Putamen (tissue), 1 donor: Measurements from ENCODE around the gene CACNG3.
"Not testable (repeated sequence)": the region's sequence is repeated elsewhere in the genome, so short reads cannot be mapped to it uniquely, and the experiment has no call there.

ENCODE experiments used
- DNase-seq: peaks from one replicate; pipeline ENCODE4 v3.0.0-alpha.2; 2016; ENCODE audit warnings: low spot score

Gene CACNG3

DNA sequence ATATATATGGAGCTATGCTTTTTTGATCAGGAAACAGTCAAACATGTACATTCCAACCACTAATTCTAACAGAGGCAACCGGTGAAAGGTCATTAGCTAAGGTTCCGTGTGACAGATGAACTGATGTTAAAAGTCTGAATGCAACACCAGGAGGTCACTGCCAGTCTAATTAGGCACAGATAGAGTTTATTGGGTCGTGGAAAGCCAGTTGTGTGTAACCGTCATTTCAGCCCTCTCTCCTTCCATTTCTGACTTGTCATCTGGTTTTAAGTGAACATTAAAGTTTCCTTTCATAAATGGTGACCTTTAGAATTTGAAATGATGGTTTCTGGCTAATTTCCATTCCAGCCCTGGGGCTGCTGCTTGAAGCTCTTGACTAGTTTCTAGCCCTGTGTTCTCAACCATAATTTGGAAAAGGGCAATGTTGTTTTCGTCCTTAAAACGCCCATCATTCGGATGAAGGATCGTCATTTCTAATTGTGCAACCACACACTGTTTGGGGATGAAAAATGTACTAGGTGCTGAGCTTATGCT lies 23.9 kb downstream of the CACNG3 start:
- DNase-seq = no peak

DNA sequence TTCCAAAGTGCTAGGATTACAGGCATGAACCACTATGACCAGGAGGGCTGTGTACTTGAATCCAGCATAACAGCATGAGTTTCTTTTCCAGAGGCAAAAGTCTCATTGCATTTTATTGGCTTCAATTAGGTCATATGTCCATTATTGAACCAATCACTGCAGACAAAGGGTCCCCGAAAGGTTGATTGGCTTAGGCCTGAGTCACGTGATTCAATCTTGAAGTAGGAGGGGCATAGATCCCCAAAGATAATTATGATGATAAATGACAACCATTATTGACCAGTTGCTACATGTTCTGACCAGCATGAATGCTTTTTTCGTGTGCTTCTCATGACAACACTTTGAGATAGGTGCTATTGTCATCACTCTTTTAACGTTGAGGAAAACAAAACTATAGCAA lies 25.3 kb downstream of the CACNG3 start:
- no peak for DNase-seq

DNA sequence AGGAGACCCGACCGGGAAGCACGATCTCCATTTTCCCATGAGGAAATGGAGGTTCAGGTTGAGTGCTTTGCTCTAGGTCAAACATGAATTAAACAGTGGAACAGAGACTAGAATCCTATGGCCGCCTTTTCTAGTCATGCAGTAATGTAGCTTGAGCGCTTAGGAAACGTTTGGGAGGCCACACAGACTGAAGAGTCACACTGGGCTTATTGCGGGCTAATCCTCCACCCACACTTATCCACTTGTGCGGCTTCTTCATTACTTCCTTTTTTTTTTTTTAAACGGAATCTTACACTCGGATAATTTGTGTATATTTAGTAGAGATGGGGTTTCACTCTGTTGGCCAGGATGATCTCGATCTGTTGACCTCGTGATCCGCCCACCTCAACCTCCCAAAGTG lies 26.0 kb downstream of the CACNG3 start:
- no peak for DNase-seq

DNA sequence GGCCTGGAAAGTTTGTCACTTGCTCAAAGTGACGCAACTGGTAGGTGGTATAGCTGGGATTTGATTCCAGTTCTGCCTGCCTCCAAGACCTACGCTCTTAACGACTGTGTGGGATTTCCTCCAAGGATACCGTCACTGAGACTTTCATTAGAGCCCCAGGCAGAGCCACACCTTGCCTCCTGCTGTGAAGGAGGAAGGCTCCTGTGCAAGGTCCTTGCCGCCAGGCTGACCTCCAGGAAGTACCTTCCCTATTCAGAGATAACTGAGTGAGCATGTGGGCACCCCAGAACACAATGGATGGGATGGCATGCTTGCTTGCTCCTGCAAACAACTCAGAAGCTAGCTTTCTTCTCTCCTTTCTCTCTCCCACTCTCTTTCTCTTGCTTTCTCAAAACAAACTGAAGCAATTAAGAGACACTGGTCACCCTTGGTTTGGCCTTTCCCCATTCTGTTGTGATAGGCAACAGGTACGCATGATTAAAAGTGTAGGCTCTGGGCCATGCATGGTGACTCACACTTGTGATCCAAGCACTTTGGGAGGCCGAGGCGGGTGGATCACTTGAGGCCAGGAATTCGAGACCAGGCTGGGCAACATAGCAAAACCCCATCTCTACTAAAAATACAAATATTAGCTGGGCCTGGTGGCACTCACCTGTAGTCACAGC lies 30.7 kb downstream of the CACNG3 start:
- no peak for DNase-seq

DNA sequence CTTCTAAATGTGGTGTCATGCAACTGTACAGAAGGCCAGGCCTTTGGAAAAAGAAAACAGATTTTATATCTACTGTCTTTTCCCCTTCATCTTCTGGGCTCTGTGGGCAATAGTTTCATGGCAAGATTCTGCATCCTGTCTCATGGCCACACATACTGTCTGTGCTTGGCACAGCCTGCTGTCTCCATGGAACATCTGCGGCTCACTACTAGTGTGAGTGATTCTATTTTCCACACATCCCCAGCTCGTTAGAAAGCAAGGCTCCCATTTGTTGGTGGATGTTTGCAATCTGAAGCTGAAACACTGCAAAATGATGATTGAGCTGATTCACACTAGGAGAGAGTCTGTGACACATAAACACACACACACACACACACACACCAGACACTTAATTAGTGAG lies 32.4 kb downstream of the CACNG3 start:
- DNase-seq = no peak

DNA sequence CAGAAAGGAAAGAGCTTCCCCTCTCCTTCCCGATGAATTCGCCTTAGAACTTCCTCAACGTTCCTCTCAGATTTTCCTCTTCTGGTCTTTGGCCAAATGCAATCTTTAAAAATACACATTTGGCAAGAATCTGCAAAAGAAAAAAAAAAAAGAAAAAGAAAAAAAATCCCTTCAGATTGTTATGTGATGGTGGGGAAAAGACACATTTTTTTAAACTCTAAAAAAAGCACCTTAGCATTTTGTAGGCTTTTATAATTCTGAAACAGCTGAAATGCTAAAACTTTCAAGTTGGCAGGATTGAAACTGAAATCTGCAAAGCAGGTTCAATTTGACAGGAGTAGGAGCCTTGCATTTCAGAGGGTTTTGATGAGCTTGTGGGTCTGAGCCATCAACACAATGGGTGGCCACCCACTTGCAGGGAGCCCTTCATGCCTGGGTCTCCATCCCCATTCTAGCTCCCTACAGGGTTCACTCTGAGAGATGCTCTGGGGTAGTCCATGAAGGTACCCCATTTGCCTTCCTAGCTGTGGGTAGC lies 33.1 kb downstream of the CACNG3 start:
- DNase-seq = no peak

DNA sequence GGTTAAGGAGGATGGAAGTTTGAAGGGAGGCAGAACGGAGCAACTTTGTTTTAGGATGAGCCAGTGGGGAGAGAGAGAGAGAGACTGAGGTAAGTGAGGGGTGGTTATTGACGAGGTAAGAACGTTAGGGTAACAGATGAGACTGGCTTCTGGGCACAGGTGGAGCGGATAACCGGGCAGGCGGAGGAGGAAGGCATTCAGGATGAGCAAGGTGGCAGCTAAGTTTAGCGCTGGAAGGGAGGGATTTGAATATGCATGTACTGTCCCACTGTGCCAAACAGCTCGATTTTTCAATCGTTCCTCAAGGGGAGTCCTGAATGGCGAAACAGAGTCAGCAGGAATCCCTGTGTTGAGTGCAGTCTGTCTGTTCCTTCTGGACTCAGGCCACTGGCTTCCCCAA lies 35.8 kb downstream of the CACNG3 start:
- peak; percentile 57 for DNase-seq

DNA sequence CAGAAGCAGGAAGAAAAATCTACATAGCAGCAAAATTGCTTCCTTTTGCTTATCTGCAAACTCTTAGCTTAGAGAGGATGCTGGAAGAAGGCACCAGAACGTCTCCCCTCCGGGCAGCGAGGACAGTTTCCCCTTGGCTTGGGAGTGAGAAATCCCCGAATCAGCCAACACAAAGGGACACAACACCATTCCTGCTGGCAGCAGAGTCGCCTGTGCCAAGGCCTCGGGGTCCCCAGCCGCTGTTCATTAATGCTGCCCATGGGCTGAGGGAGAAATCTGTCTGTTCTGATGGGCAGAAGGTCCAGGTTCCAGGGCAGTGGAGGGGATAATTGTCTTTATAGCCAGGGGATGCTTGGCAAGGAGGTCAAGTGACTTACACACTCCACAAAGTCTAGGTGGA lies 38.0 kb downstream of the CACNG3 start:
- DNase-seq = no peak

DNA sequence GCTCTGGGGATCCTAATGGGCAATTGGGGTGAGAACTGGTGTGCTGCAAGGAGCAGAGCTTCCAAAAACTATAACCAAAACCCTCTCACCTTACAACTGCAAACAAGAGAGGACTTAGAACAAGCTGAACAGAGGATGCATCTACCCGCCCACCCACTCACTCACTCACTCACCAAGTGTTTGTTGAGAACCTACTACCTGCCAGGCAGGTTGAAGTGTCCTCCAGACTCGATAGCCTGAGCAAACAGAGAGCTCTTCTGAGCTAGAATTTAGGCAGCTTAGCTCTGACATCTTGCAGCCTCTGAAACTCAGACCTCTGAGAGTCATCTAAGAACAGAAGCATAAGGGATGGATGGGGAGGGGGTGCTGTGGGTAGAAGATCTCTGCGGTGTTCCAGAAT lies 41.2 kb downstream of the CACNG3 start:
- DNase-seq = no peak

DNA sequence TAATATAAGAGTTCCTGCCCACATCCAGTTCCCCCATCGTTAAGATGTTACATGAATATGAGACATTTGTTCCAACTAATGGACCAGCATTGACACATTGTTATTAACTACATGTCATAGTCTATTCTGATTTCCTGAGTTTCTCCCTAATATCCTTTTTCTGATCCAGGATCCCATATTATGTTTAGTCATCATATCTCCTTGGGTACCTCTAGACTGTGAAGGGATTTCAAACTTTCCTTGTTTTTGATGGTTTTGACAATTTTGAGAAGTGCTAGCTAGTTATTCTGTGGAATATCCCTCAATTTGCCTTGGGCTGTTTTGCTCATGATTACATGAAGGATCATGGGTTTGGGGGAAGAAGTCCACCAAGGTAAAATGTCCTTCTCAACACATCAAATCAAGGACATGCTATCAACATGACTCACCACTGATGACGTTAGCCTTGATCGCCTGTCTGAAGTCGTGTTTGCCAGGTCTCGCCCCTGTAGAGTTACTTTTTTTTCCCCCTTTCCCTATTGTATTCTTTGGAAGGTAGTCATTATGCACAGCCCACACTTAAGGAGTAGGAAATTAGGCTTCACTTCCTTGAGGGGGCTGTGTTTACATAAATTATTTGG lies 42.5 kb downstream of the CACNG3 start:
- DNase-seq = no peak

DNA sequence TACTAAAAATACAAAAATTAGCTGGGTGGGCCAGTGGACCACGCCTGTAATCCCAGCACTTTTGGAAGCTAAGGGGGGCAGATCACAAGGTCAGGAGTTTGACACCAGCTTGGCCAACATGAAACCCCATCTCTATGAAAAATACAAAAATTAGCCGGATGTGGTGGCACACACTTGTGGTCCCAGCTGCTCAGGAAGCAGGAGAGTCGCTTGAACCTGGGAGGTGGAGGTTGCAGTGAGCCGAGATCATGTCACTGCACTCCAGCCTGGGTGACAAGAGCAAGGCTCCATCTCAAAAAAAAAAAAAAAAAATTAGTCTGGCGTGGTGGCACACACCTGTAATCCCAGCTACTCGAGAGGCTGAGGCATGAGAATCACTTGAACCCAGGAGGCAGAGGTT lies 44.6 kb downstream of the CACNG3 start:
- DNase-seq = not testable (repeated sequence)

DNA sequence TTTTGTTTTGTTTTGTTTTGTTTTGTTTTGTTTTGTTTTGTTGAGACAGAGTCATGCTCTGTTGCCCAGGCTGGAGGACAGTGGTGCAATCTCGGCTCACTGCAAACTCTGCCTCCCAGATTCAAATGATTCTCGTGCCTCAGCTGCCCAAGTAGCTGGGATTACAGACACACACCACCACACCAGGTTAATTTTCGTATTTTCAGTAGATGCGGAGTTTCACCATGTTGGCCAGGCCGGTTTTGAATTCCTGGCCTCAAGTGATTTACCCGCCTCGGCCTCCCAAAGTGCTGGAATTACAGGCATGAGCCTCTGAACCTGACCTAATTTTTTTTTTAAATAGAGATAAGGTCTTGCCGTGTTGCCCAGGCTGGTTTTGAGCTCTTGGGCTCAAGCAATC lies 46.5 kb downstream of the CACNG3 start:
- no peak for DNase-seq

DNA sequence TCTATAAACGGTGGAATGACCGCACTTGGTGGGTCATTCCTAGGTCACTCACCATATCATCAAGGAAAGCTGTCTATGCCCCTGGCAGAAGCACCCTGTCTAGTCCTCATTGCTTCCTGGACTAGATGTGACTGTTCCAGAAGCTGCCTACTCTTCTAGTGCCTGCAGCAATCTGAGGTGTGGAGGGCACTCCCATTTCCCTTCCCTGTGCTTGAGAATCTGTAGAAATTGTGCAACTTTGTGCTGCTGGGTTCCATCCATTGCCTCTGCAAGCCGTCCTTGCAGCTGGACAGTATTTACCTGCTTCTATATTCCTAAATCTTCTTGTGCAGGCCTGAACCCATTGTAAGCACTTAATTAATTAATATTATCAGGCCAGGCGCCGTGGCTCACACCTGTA lies 52.1 kb downstream of the CACNG3 start:
- no peak for DNase-seq

DNA sequence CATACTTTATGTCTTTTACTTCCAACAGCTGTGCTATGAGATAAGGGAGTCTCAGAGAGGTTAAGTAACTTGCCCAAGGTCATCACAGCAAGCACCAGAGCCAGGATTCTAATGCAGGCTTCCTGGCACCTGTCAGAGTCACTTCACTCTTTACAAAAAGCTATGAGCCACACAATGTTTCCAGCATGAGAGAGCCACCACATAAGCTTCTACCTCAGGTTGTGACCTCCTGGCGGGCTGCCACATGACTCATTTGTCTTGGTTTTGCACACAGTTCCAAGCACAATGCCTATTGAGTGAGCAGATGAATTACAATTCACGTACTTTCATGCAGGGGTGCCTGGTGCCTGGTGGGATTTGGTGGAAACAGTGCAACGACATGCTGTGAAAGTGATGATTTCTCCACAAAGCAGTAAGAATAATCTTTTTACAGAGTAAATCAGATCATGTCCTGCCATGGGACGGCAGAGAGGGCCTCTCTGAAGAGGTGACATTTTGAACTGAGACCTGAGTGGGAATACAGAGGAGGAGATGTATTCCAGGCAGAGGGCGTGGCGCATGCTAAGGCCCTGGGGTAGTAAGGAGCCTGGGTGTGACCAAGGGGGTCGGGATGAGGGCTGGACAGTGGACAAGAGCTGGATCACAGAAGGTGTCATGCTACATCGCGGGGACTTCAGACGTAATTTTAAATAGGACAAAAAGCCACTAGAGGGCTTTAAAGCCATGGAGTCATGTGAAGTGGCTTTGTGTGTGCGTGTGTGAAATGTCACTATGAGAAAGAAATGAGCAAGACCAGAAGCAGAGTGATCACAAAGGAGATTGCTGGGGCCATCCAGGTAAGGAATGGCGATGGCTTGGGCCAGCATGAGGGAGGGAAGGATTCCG lies 53.4 kb downstream of the CACNG3 start:
- DNase-seq = no peak

DNA sequence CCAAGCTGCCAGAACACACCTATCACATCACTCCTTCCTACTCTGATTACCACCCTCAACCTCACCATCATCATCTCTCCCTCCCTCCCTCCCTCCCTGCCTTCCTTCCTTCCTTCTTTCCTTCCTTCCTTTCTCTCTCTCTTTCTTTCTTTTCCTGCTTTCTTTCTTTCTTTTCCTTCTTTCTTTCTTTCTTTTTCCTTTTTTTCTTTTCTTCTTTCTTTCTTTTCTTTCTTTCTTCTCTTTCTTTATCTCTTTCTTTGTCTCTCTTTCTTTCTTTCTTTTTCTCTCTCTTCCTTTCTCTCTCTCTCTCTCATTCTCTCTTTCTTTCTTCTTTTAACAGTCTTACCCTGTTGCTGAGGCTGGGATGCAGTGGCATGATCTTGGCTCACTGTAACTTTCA lies 59.2 kb downstream of the CACNG3 start:
- no peak for DNase-seq

DNA sequence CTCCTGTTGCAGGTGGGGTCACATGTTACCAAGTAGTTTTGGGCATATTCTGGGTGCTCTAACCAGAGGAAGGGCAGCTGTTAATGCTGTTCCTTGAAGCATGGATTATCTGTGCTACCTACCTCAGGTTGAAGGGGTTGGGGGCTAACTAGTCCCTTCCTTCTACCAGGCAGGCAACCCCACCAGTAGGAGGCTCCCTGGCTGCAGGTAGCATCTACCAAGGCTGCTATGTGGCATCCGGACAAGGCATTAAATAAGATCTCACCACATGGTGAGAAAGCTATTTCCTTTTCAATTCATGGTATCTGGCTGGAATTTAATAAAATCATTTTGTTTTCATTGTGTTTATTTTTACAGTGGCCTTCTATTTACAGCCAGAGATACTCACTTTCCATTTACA lies 62.5 kb downstream of the CACNG3 start:
- DNase-seq = no peak

DNA sequence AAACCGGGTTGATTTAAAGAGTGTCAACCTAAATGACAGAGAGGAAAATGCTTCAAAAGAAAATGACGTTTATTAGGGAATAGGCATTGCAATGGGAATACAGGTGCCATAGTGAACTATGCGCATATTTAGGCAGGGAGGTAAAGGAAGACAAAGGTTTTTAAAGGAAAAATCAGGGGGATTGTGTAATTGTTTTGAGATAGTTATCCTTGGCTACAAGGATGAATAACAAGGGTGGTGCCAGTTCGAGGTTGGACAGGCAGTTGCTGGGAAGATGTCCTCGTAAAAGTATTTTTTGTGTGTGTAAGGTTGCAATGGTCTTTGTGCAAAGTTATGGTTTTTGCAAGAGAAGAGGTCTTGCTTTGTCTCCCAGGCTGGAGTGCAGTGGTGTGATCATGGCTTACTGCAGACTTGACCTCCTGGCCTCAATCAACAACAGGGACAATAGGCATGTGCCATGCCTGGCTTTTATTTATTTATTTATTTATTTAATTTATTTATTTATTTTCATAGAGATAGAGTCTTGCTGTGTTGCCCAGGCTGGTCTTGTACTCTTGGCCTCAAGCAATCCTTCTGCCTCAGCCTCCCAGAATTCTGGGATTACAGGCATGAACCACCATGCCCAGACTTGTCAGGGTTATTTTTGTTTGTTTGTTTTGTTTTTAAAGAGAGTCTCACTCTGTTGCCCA lies 63.1 kb downstream of the CACNG3 start:
- DNase-seq = no peak

DNA sequence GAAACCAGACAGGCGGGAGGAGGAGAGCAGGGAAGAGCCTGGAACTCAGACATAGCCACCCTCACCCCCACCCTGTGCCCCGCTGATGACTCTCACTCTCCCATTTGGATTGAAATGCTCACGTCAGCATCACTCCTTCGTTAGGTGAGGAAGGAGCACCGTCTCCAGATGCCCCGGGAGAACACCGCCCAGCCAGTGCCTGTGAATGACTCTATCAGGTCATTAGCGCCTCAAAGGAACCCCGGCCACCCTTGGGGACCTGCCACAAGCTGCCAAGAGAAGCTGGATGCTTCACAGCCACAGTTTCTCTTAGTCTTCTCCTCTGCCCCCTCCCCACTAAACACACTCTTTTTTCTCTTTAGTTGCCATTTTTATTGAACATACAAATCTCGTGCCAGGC lies 66.0 kb downstream of the CACNG3 start:
- DNase-seq = no peak

DNA sequence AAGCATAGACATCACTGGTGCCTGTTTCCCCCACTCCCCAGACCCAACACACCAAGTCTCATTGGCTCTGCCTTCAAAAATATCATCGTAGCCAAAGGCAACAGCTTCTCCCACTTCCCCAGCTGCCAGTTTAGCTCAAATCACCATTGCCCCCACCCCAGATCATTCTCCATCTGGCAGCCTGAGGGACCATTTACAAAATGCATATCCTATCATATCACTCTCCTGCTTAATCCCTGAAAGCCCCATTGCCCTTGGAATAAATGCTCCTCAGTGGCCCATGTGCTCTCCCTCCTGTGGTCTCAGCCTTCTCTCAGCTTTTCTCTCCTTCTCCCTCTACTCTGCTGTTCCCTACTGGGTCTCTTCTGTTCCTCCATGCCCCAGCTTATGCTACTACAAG lies 68.3 kb downstream of the CACNG3 start:
- no peak for DNase-seq

DNA sequence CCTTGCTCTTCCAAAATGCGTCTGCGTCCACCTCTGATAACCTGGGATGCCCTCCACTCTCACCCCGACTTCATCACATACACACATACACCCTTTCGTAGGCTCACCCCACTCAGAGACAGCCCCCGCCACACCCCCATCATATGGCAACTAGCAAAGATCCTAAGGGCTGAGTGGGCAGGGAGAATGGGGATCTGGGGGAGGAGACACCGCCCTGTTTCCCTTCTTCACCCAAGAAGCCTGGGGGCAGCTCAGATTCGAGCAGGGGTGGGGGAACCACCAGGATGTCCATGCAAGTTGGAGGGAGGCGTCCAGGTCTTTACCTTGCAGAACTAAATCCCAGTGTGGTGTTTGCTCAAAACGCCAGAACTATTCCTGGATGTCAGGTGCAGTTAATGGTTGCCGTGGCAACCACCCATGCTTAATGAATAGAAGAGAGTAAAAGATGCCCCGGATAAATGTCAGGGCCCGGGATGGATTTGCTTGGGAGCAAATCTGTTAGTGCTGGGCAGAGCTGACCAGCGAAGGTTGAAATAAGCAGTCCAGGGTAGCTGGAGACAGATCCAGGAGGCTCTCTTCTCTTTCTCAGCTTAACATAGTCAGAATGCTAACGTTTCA lies 72.8 kb downstream of the CACNG3 start:
- peak; percentile 59 for DNase-seq

DNA sequence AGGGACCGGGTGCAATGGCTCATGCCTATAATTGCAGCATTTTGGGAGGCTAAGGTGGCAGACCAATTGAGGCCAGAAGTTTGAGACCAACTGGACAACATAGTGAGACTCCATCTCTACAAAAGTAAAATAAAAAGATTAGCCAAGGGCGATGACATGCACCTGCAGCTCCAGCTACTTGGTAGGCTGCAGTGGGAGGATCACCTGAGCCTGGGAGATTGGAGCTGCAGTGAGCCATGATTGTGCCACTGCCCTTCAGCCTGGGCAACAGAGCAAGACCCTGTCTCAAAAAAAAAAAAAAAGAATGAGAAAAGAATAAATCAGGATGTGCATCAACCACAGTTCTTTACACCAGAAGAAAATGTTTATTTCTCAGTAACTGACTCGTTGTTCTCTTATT lies 76.0 kb downstream of the CACNG3 start:
- DNase-seq = no peak
